CD4-positive, alpha-beta T cell treated with Interleukin-4 for 4 hours (primary cell): ENCODE data around the gene HSDL1.

Source experiments
- DNase-seq: peaks from one replicate; pipeline ENCODE4 v3.0.0-alpha.2; 2020

HSDL1 gene

DNA sequence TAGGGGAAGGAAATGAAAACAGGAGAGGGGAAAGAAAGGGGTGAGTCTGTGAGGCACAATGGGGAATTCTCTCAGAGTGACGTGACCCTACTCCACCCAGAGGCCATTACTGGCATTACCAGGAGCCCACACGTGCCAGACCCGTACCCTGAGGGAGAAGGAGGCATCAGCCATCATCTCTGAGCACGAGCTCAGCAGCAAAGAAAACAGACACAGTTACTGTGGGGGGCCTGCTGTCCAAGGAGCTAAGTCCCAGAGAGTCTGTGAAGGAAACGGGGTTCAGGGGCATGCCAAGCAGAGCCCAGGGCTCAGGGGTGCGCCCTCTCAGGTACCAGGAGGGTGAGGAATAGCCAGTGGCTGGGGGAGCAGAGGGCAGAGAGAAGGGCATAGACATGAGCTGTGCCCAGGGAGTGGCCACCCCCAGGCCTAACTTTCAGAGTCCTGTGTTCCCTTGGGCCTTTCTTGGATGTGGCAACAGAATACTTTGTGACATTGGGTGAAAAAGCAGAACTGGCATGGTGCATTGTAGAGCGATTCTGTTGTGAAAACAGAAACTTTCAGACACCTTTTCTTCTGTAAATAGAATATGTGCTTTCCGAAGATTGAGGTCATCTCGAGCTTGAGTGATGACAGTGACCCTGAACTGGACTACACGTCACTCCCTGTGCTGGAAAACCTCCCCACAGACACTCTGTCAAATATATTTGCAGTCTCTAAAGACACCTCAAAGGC lies 30.5 kb upstream of the HSDL1 start:
- no peak for DNase-seq

DNA sequence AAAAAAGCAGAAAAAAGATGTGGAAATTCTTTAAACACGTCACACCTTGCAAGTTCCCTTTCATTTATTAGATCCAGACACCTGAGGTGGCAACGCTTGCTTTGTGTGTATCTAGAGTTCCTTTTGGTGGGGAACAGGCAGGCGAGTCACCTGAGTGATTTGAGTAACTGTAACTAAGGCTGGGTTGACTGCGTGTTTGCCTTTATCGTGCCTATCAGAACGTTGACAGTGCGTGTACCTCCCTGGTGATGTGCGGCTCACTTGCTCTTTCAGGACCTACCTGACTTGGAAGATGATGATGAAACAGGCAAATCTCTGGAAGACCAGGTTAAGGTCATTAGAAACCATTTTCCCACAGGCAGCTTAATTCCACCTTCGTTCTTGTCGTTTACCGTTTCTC lies 29.4 kb upstream of the HSDL1 start:
- no peak for DNase-seq

GRCh38 chr16:84169765-84170310 lies 24.9 kb upstream of the HSDL1 start:
- no peak for DNase-seq

DNA sequence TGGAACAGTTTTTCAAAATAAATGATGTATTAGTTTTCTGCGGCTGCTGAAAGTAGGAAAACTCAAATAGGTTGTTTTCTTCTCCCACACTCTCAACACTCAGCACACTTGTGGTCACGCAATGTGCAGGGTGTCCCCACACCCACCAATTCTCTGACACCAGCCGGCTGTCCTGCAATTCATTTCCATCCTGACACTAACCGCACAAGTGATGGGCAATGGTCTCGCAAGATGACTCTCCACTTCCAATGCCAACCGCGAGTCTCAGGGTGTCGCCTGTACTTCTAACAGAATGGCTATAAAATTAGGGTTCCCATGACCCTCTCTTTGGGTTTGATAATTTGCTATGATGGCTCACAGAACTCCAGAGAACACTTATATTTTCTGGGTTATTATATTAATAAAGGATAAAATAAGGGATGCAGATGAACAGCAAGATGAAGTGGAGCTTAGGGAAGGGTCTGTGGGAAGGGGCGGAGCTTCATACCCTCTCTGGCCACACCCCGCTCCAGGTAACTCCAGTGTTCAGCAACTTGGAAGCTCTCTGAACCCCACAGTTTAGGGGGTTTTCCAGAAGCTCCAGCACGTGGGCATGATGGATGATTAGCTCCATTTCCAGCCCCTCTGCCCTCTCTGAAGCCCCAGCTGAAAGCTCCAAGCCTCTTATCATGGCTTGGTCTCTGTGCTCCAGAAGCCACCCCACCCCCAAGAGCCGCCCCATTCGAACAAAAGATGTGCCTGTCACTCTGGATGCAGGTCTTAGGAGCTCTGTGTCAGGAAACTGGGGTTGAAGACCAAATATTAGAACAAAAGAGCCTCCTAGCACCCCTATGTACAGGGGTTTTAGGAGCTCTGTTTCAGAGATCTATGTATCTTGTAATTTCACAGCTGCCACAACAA lies 22.1 kb upstream of the HSDL1 start:
- no peak for DNase-seq

DNA sequence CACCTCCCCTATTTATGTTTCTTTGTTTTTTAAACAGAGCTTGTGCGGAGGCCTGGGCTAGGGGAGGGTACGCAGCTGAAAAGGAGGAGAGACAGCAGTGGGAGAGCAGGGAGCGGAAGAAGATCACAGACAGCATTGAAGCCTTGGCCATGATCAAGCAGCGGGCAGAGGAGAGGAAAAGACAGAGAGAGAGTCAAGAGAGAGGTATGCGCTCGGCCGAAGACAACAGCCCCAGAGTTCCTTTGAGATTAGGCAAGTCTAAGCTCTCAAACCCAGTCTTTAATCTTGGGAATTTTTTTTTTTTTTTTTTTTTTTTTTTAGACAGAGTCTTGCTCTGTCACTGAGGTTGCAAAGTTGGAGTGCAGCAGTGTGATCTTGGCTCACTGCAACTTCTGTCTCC lies 20.8 kb upstream of the HSDL1 start:
- DNase-seq: no peak

DNA sequence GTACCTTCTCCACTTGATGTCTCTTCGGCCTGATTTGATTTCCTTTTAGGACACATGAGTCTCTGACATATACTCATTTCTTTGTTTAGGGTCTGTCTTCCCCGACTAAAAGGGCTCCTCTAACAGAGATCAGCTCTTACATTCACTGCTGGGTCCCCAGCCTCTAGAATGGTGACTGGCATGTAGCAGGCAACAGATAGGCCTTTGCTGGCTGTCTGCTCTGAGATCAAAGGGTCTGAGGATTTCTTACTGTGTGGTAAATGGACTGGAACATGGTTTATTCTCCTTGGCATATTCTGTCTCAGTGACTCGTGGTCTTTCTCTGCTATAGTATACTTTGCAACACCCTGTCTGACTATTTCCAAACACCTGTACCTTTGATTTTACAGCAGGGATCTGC lies 16.8 kb upstream of the HSDL1 start:
- no peak for DNase-seq

- DNase-seq: no peak
Observed at GRCh38 chr16:84161037-84161436, 16.1 kb upstream of the HSDL1 start.

DNA sequence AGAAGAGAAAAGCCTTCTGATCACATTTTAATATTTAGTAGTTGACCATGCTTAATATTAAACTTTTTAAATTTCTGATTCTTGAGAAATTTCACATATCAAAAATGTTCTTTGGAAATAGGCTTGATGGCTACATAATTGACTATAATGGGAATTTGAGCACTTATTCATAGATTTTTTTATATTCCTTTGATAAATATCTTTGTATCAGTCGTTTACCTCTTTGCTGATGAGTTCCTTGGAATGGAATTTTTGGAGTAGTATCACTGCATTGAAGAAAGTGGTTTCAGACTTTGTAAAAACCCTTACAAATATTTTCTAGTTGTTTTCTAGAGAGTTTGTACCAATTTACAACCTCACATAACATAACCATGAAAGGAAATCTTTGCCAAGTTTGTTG lies 14.8 kb upstream of the HSDL1 start:
- DNase-seq: no peak

- DNase-seq: no peak
Observed at GRCh38 chr16:84159007-84159406, 14.0 kb upstream of the HSDL1 start.

- DNase-seq: no peak
Observed at GRCh38 chr16:84156342-84156784, 11.4 kb upstream of the HSDL1 start.

- DNase-seq: no peak
Observed at GRCh38 chr16:84155771-84156170, 10.8 kb upstream of the HSDL1 start.

DNA sequence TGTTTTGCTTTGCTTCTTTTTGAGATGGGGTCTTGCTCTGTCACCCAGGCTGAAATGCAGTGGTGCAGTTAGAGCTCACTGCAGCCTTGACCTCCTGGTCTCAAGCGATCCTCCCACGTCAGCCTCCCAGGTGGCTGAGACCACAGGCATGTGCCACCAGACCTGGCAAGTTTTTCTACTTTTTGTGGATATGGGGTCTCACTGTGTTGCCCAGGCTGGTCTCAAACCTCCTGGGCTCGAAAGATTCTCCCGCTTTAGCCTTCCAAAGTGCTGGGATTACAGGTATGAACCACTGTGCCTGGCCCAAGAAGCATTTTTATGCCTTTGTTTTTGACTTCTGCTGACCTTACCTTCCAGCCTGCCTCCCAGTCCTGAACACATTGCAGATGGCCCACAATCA lies 10.2 kb upstream of the HSDL1 start:
- DNase-seq: no peak

GRCh38 chr16:84153660-84154214 lies 8.8 kb upstream of the HSDL1 start:
- DNase-seq: no peak

- DNase-seq: no peak
Observed at GRCh38 chr16:84150926-84151325, 5.9 kb upstream of the HSDL1 start.

DNA sequence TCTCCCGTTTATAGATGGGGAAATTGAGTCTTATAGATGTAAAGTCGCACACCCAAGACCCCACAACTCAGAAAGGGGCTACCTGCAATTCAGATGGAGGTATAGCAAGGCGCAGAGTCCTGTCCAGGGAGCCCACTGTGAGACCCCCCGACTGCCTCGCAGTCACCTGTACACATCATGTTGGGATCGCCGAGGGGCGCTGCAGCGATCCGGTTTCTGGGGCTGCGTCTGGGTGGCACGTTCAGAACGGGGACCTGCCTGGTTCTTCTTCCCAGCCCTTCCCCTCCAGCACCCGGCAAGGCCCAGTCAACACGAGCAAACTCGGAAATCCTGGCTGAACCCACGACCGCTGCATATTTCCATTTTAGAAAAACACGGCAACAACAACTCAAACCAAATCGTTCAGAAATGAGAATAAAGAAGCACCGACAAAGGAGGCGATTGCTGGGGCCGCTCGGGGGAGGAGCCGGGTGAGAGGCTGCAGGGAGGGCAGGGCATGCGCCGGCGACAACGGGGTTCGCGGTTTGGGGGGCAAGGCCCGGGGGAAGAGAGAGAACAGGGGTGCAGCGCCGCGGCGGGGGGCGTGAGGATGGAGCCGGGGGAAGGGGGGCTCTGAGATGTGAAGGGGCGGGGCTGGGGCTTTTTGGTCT lies 643 bp downstream of the HSDL1 start:
- peak; percentile 27 for DNase-seq

DNA sequence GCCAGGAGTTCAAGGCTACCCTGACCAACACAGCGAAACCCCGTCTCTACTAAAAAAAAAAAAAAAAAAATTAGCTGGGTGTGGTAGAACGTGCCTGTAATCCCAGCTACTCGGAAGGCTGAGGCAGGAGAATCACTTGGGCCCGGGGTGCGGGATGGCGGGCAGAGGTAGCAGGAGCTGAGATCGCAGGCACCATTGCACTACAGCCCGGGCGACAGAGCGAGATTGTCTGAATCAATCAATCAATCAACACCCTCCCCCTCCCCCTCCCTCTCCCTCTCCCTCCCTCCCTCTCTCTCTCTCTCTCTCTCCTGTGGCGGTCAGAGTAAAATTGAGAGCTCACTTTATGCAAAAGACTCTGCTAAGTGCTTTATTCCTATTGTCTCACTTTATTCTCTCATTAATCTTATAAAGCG lies 1.2 kb downstream of the HSDL1 start:
- no peak for DNase-seq

DNA sequence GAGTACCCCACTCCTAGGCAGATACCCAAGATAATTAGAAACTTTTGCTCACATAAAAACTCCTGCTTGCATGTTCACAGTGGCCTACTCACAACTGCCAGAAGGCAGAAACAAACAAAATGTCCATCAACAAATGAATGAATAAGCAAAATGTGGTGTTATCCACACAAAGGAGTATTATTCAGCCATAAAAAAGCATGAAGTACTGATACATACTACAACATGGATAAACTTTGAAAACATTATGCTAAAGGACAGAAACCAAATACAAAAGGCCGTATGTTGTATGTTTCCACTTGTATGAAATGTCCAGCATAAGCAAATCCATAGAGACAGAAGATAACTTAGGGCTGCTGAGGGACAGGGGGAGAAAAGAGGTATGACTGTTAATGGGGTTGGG lies 1.9 kb downstream of the HSDL1 start:
- DNase-seq: no peak

- no peak for DNase-seq
Observed at GRCh38 chr16:84141143-84141670, 3.8 kb downstream of the HSDL1 start.

- DNase-seq: no peak
Observed at GRCh38 chr16:84139628-84140258, 5.2 kb downstream of the HSDL1 start.

DNA sequence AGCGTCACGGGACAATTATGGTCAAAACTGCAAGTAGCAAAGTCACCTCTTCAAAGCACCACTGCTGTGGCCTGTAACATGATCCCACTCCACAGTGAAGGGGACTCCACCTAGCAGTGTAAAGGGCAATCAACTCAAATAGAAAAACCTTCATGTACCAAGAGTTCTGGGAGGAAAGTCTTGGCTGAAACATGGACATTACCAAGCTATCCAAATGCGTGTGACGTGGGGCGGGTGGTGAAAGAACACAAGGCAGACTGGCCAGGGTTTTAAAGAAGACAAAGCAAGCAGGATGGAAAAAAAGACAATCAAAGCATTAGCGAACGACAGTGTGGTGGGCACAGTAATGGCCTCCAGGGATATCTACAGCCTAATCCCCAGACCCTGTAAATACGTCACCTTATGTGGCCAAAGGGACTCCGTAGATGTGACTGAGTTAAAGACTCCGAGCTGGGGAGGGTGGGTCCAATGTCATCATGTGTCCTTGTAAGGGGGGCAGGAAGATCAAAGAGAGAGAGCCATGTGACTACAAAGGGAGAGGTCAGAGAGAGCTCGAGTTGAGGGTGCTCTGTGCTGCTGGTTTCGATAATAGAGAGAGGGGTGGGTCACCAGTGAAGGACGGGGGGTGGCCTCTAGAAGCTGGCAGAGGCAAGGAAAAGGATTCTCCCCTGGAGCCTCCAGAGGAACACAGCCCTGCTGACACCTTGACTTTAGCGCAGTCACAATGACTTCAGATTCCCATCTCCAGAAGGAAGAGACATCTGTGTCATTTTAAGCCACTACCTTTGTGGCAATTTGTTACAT lies 6.0 kb downstream of the HSDL1 start:
- DNase-seq: no peak

GRCh38 chr16:84138500-84138823 lies 6.5 kb downstream of the HSDL1 start:
- no peak for DNase-seq
